Measurements from ENCODE around the gene KAT7. TPM values are rescaled to one million over a fixed set of nuclear protein-coding genes. Genes with fewer than 3 reads are reported as not detected.
A peak's percentile ranks its signal among the peaks of the same experiment; 100 is the strongest.

The KAT7 gene
- polyA plus RNA-seq, 3 donors, result 17.5 to 28.1 (median 18.1) TPM

DNA sequence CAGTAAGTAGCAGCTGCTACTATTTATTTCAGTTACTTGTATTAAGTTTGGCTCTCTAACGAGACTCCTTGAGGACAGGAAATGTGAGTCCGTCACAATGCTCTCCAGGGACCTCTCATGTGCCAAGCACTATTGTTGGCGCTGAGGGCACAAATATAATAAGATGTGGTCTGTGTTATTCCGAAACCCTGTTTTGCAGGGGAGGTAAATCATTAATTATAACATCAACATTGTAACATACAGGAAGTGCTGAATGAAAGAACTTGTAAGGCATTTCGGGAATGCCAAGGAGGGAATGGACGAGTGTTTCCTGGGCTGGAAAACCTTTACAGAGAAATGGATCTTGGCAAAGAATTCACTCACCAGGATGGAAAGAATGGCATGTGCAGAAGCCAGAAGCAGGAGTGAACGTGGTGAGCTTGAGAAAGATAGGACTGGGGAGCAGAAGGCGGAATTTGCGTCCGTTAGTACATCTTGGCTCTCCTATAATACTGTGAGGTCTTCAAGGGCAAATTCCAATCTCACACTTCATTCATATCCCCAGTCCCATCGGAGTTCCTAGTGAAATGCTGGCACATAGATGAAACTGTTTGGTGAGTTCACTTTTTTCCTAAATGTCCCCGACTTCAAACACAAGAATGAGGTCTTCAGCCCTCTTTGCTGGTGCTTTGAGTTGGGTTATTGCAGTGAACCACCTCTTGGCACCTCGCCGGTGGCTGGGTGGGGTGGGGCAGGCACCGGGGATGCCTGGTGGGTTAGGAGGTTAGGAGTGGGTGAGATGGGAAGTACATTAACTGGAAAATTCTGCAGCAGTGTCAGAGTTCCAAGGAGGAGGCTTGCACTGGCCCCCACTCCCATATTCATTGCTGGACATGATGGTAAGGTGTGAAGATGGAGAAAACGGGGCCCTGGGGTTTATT, 47.9 kb downstream of the KAT7 start:
- H3K27ac ChIP-seq (ENCODE audit: low read depth in 1 of 2, low read length in 2 of 2), result no peak overlapping the region
- H2AFZ ChIP-seq (ENCODE audit: insufficient read depth, low read depth, low read length, poor library complexity, severe bottlenecking), result no peak overlapping the region
- H3K4me3 ChIP-seq (replicated peaks in 1 of 3; ENCODE audit: low read depth in 2 of 3, low read length in 3 of 3), result no peak overlapping the region
- no peaks in the 10 kb centered on the region for H3K79me2 ChIP-seq (ENCODE audit: insufficient read depth, low read length)
- WGBS (ENCODE audit: insufficient coverage), result 93% methylated on average over 5 of the region's 16 CpGs
- peaks cover 17% of the 10 kb centered on the region for H3K4me1 Mint-ChIP-seq
- H3K9me3 Mint-ChIP-seq, result no peaks in the 10 kb centered on the region
- H3K36me3 Mint-ChIP-seq, result peaks cover 40 to 67% of the 10 kb centered on the region in 2 donors
- H3K27ac Mint-ChIP-seq, result peak overlapping the region in 1 of 7 donors; percentile 31
- no peaks in the 10 kb centered on the region for H4K20me1 ChIP-seq (ENCODE audit: insufficient read depth, low read length)
- no peak for TF ChIP-seq CTCF (IDR thresholded peaks at IDR 0.05)
- H3K27me3 Mint-ChIP-seq (ENCODE audit: low read depth in 3 of 3), result no peaks in the 10 kb centered on the region
- H3K4me2 ChIP-seq (replicated peaks; ENCODE audit: extremely low read depth, low read length, poor library complexity, severe bottlenecking), result no peak overlapping the region
- H3K36me3 ChIP-seq (replicated peaks in 1 of 2; ENCODE audit: control insufficient read depth in 1 of 2, insufficient read depth in 2 of 2, low read length in 2 of 2), result peaks cover 16 to 54% of the 10 kb centered on the region in 2 donors
- H3K9me3 ChIP-seq (replicated peaks in 1 of 2; ENCODE audit: control insufficient read depth in 1 of 2, insufficient read depth in 1 of 2, low read length in 2 of 2), result no peaks in the 10 kb centered on the region
- intact Hi-C loops (cut with micrococcal nuclease), result no loop called here
- DNase-seq, result no peak
- H3K9ac ChIP-seq (ENCODE audit: insufficient read depth, low read length, poor library complexity, severe bottlenecking), result no peak overlapping the region
- no peaks in the 10 kb centered on the region for H3K27me3 ChIP-seq (ENCODE audit: control insufficient read depth in 2 of 2, insufficient read depth in 2 of 2, low read length in 2 of 2)
- no peak overlapping the region for H3K4me3 Mint-ChIP-seq
- peaks cover 6 to 16% of the 10 kb centered on the region in 2 donors for H3K4me1 ChIP-seq (ENCODE audit: control insufficient read depth in 1 of 2, insufficient read depth in 2 of 2, low read length in 2 of 2)

DNA sequence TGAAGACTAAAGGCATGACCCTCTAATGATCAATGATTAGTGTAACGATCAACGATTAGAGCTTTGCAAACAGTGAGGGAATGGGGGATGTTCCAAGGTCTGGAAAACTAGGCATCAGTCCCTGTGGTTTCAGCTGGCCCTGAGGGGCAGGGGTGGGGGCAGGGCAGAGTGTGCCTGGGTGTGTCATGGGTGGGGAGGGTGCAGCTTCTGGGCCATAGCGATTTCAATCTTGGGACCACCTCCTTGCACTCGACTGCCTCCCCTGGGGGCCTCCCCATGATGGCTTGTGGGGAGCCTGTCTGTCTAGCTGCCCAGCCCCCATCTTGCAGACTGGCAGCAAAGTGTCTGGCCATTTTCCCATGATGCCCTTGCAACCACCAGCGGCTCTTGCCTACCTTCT, 51.0 kb downstream of the KAT7 start:
- Histone ChIP-seq H2AFZ (ENCODE audit: insufficient read depth, low read depth, low read length, poor library complexity, severe bottlenecking) (no peak overlapping the region), H3K9me3 (replicated peaks in 1 of 2; ENCODE audit: control insufficient read depth in 1 of 2, insufficient read depth in 1 of 2, low read length in 2 of 2) (no peaks in the 10 kb centered on the region), H4K20me1 (ENCODE audit: insufficient read depth, low read length) (no peaks in the 10 kb centered on the region), H3K9ac (ENCODE audit: insufficient read depth, low read length, poor library complexity, severe bottlenecking) (no peak overlapping the region), H3K27ac (ENCODE audit: low read depth in 1 of 2, low read length in 2 of 2) (no peak overlapping the region), H3K4me3 (replicated peaks in 1 of 3; ENCODE audit: low read depth in 2 of 3, low read length in 3 of 3) (no peak overlapping the region), H3K27me3 (ENCODE audit: control insufficient read depth in 2 of 2, insufficient read depth in 2 of 2, low read length in 2 of 2) (no peaks in the 10 kb centered on the region), H3K36me3 (replicated peaks in 1 of 2; ENCODE audit: control insufficient read depth in 1 of 2, insufficient read depth in 2 of 2, low read length in 2 of 2) (peaks cover 5 to 28% of the 10 kb centered on the region in 2 donors), H3K4me2 (replicated peaks; ENCODE audit: extremely low read depth, low read length, poor library complexity, severe bottlenecking) (no peak overlapping the region), H3K79me2 (ENCODE audit: insufficient read depth, low read length) (no peaks in the 10 kb centered on the region), H3K4me1 (ENCODE audit: control insufficient read depth in 1 of 2, insufficient read depth in 2 of 2, low read length in 2 of 2) (peaks cover 16 to 18% of the 10 kb centered on the region in 2 donors)
- WGBS (ENCODE audit: insufficient coverage), result 95% methylated on average over 5 of the region's 5 CpGs
- Mint-ChIP-seq H3K27me3 (ENCODE audit: low read depth in 3 of 3) (no peaks in the 10 kb centered on the region), H3K4me1 (peaks cover 24% of the 10 kb centered on the region), H3K4me3 (no peak overlapping the region), H3K9me3 (no peaks in the 10 kb centered on the region), H3K36me3 (peaks cover 21 to 42% of the 10 kb centered on the region in 2 donors), H3K27ac (no peak overlapping the region)
- no peak for DNase-seq
- no peak for TF ChIP-seq CTCF (IDR thresholded peaks at IDR 0.05)
- intact Hi-C loops (cut with micrococcal nuclease), result no loop called here

All from CD14-positive monocyte (primary cell).